Breast epithelium (tissue), 4 donors: ENCODE measurements around the gene BCAS3. TPM values are rescaled to one million over a fixed set of nuclear protein-coding genes. Genes with fewer than 3 reads are reported as not detected.
A peak's percentile ranks its signal among the peaks of the same experiment; 100 is the strongest.

Experiments
- DNase-seq, 2 donors: peaks; one replicate each; pipeline ENCODE4 v3.0.0-alpha.2; 2019; ENCODE audit warnings: low spot score in 2 of 2
- H3K27ac ChIP-seq, 2 donors: fragments of 200-600 bp; sonication (generic) in 1 of 2; one replicate each; pipeline ENCODE4 v1.5.1; 2016 to 2019; ENCODE audit warnings: mild to moderate bottlenecking in 1 of 2
- H3K27me3 ChIP-seq, 2 donors: fragments of 200-600 bp; sonication (generic) in 1 of 2; one replicate each; pipeline versions ENCODE4 v1.5.1 to v1.6.0; 2017 to 2019; ENCODE audit warnings: control low read depth in 1 of 2, mild to moderate bottlenecking in 1 of 2
- H3K36me3 ChIP-seq: fragments of 200-600 bp; one replicate; pipeline ENCODE4 v1.5.1; 2019
- H3K4me1 ChIP-seq, 2 donors: fragments of 200-600 bp; sonication (generic); one replicate each; pipeline ENCODE4 v1.5.1; 2016 to 2019; ENCODE audit warnings: control low read depth in 1 of 2
- H3K4me3 ChIP-seq, 3 donors: fragments of 200-600 bp; sonication (generic); 1 replicate in 2 of 3; 2 replicates in 1 of 3; pipeline ENCODE4 v1.5.1; 2016 to 2019; ENCODE audit warnings: mild to moderate bottlenecking in 3 of 3, moderate library complexity in 2 of 3
- H3K9me3 ChIP-seq, 2 donors: fragments of 200-600 bp; sonication (generic) in 1 of 2; one replicate each; pipeline ENCODE4 v1.5.1; 2016 to 2019; ENCODE audit warnings: control low read depth in 1 of 2
- POLR2A ChIP-seq: fragments of 450-650 bp; IDR thresholded peaks from one replicate; pipeline ENCODE4 v1.6.1; 2016; ENCODE audit warnings: antibody characterized with exemption, mild to moderate bottlenecking, moderate library complexity
- POLR2AphosphoS5 ChIP-seq, 3 donors: sonication (generic); formaldehyde crosslinking; IDR thresholded peaks; one replicate each; pipeline ENCODE4 v1.6.1; 2017; ENCODE audit warnings: antibody characterized with exemption in 3 of 3
- intact Hi-C: fragments of 100-400 bp; cut with DNase I; formaldehyde crosslinking; loops from one replicate; pipeline ENCODE4 v1.15.1; 2023; ENCODE audit warnings: low total_unique reads
- total RNA-seq, 3 donors: library from RNA; depleted of rRNA; stranded (reverse); fragments of >200 nt; gene quantifications; one replicate each; pipeline ENCODE4 v1.1.0, GENCODE V29; 2016
- TF ChIP-seq, protein P1 (sequence below), 3 donors: fragments of 450-650 bp; IDR thresholded peaks; one replicate each; pipeline ENCODE4 v1.5.1; 2016 to 2017; ENCODE audit warnings: antibody characterized with exemption in 3 of 3, mild to moderate bottlenecking in 3 of 3, moderate library complexity in 3 of 3

The BCAS3 gene
- total RNA-seq, 3 donors from 2014 or later, result 30.8 to 47.9 (median 31.2) TPM

DNA sequence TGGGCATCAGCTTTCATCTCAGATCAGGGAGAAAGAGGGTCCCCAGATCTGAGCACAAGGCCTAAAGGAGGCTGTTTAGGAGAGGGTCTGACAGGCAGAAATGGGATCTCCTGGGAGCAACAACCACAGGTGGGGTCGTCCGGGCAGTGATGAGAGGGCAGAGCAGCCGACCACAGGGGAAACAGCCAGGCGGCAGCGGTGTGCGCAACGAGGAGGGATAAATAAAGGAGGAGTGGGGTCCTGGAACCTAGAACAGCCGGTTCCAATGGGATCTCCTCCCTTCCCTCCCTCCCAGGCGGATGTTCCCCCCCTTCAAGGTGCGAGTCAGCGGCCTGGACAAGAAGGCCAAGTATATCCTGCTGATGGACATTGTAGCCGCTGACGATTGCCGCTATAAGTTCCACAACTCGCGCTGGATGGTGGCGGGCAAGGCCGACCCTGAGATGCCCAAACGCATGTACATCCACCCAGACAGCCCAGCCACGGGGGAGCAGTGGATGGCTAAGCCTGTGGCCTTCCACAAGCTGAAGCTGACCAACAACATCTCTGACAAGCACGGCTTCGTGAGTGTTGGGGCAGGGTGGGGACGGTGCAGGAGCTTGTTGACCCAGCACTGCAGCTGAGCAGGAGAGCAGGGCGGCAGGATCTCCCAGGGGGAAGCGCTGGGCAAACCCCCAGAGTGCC lies 723.9 kb downstream of the BCAS3 start:
- DNase-seq, result no peak
- Histone ChIP-seq H3K4me3 (peak overlapping the region; percentile 53 to 95 (median 68)), H3K27me3 (peaks cover 12 to 27% of the 10 kb centered on the region in 2 donors), H3K36me3 (no peaks in the 10 kb centered on the region), H3K27ac (peak overlapping the region; percentile 71 to 94), H3K4me1 (peaks cover 0 to 3% of the 10 kb centered on the region in 2 donors), H3K9me3 (no peaks in the 10 kb centered on the region)
- intact Hi-C loops, result loop anchor here (5.0 kb wide), 1 partner anchor 679 kb away; no protein-coding TSS in a partner anchor
- TF ChIP-seq, protein P1, sequence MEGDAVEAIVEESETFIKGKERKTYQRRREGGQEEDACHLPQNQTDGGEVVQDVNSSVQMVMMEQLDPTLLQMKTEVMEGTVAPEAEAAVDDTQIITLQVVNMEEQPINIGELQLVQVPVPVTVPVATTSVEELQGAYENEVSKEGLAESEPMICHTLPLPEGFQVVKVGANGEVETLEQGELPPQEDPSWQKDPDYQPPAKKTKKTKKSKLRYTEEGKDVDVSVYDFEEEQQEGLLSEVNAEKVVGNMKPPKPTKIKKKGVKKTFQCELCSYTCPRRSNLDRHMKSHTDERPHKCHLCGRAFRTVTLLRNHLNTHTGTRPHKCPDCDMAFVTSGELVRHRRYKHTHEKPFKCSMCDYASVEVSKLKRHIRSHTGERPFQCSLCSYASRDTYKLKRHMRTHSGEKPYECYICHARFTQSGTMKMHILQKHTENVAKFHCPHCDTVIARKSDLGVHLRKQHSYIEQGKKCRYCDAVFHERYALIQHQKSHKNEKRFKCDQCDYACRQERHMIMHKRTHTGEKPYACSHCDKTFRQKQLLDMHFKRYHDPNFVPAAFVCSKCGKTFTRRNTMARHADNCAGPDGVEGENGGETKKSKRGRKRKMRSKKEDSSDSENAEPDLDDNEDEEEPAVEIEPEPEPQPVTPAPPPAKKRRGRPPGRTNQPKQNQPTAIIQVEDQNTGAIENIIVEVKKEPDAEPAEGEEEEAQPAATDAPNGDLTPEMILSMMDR (IDR thresholded peaks at IDR 0.05), result no peak
- TF ChIP-seq POLR2A, result no peak

DNA sequence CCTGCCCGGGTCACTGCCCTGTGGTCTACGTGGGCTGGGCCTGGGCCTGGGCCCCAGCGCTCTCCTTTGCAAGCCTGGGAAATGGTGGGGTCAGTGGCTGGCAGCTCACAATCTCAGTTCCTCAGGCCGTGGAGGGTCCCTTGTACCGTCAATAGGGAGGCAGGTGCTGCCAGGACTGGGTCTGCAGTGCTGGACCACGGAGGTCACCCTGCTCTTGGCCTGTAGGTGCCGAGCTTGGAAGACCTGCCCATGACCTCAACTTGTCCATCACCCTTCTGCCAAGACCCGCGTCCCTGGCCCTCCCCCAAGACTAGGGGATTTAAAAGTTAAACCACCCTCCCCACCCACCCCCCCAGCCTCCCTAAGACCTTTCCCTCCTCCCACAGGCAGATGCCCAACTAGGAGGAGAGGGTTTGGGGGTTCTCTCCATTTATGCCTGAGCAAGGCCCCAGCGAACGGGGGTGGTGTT lies 724.5 kb downstream of the BCAS3 start:
- TF ChIP-seq, protein P1 (IDR thresholded peaks at IDR 0.05), result no peak
- no peak for TF ChIP-seq POLR2AphosphoS5 (IDR thresholded peaks at IDR 0.05)
- no peak for TF ChIP-seq POLR2A
- intact Hi-C loops, result loop anchor here (5.0 kb wide), 1 partner anchor 680 kb away; no protein-coding TSS in a partner anchor
- no peaks in the 10 kb centered on the region for H3K36me3 ChIP-seq
- DNase-seq, result no peak
- H3K9me3 ChIP-seq, result no peaks in the 10 kb centered on the region
- H3K27ac ChIP-seq, result peak overlapping the region; percentile 71 to 94
- peaks cover 0 to 3% of the 10 kb centered on the region in 2 donors for H3K4me1 ChIP-seq
- peak overlapping the region; percentile 53 to 95 (median 68) for H3K4me3 ChIP-seq
- H3K27me3 ChIP-seq, result peaks cover 10 to 21% of the 10 kb centered on the region in 2 donors

DNA sequence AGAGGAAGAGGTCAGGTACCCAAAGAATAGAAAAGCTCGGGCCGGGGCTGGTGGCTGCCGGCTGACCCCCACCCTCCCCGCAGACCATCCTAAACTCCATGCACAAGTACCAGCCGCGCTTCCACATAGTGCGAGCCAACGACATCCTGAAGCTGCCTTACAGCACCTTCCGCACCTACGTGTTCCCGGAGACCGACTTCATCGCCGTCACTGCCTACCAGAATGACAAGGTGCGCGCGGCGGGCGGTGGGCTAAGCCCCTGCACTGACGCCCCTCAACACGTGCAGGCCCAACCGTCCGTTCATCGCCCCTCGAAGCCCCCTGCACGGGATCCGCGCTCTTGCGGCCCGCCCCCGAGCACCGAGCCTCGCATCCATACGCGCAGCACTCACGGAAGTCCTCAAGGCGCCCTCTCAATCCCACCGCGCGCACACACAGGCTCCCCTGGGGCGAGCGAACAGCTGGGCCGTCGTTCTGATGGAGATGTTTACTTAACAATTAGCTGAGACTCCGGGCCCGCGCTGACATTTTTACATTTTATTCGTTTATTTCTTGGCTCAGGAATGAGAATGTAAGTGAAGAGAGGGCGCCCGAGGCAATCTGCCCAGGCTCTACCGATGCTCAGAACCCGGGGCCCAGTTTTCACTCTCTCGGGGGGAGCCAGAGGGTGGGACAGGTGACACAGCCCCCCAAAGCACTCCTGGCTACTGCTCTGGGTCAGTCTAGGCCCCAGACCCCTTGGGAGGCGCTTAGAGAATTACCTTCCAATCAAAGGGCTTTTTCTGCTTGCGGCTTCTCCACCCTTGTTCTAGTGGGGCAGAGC lies 725.5 kb downstream of the BCAS3 start:
- intact Hi-C loops, result loop anchor here (5.0 kb wide), 1 partner anchor 681 kb away; no protein-coding TSS in a partner anchor

DNA sequence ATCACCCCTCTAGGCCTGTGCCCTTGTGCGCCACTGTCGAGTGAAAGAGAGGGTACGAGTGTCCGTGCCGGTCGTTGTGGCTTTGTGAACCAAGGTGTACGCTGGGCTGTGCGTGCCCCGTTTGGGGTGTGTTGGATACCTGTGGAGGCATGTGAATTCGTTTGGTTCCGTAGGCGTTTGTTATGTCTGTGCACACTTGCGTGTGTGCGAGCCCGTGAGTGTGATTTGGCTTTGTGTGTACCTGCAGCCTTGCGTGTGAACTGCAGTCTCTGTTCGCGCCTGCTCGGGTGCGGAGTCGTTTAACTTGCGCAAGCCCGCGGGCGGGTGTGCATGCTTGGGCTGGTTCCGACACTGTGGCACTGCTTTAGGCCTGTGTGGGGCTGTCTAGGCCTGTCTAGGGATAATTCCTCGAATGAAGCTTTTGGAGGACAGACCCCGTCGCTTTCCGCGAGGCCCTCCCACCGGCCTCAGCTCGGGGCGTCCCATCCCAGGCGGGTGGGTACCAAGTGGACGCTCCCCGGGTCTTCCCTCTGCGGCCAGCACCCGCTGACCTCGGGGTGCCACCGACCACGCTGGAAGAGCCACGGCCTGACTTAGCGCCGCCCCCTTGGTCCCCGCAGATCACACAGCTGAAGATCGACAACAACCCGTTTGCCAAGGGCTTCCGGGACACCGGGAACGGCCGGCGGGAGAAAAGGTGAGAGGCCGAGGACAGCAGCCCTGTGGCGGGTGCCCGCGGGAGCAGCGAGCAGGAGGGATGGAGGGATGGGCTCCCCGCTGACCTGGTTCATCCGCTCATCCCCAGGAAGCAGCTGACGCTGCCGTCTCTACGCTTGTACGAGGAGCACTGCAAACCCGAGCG lies 726.4 kb downstream of the BCAS3 start:
- Histone ChIP-seq H3K27ac (peak overlapping the region; percentile 25 to 78), H3K4me3 (peak overlapping the region; percentile 10 to 50 (median 32)), H3K4me1 (no peaks in the 10 kb centered on the region), H3K36me3 (no peaks in the 10 kb centered on the region), H3K9me3 (no peaks in the 10 kb centered on the region), H3K27me3 (peaks cover 4 to 16% of the 10 kb centered on the region in 2 donors)
- DNase-seq, result no peak
- TF ChIP-seq POLR2A (no peak), POLR2AphosphoS5 (IDR thresholded peaks at IDR 0.05) (no peak)
- TF ChIP-seq, protein P1 (IDR thresholded peaks at IDR 0.05), result no peak
- intact Hi-C loops, result loop anchor here (5.0 kb wide), 1 partner anchor 682 kb away; no protein-coding TSS in a partner anchor

More for the DNA sequence above, 725.5 kb downstream of the BCAS3 start:
- H3K9me3 ChIP-seq, result no peaks in the 10 kb centered on the region
- H3K4me1 ChIP-seq, result no peaks in the 10 kb centered on the region
- peak overlapping the region in 1 of 2 donors; percentile 46 for H3K27ac ChIP-seq
- no peak for DNase-seq
- TF ChIP-seq POLR2AphosphoS5 (IDR thresholded peaks at IDR 0.05) (no peak), POLR2A (no peak)
- TF ChIP-seq, protein P1 (IDR thresholded peaks at IDR 0.05), result no peak
- H3K4me3 ChIP-seq, result peak overlapping the region; percentile 10 to 50 (median 32)
- no peaks in the 10 kb centered on the region for H3K36me3 ChIP-seq
- H3K27me3 ChIP-seq, result peaks cover 7 to 16% of the 10 kb centered on the region in 2 donors
